ENCODE measurements around the gene NR1H4.
A peak's percentile ranks its signal among the peaks of the same experiment; 100 is the strongest.

The NR1H4 gene

DNA sequence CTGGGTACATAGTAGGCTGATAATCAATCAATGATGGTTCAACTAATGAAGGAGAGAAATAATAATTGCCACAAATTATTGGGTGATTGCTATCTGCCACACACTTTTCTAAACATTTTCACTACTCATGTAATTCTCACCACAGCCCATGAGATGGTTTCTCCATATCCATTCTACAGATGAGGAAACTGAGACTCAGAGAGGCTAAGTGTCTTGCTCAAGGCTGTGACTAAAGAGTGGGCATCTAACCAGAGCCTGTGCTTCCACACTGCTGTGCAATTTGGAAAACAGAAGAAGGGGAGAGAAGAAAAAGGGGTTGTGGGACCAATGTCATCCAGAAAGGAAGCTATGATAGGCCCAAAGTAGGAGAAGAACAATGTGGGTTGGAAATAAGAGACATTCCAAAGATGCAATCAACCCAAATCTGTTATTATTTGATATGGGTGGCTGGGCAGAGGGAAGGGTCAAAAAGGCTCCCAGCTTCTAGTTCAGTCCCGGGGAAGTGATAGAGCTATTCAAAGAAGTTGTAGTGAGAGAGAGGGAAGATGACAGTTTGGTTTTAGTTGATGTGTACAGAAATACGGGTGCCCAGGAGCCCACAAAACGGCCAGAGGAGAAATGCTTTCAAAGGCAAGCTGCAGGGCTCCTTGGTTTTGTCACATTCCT lies 483 bp upstream of the NR1H4 start:
- DNase-seq, result no peak

DNA sequence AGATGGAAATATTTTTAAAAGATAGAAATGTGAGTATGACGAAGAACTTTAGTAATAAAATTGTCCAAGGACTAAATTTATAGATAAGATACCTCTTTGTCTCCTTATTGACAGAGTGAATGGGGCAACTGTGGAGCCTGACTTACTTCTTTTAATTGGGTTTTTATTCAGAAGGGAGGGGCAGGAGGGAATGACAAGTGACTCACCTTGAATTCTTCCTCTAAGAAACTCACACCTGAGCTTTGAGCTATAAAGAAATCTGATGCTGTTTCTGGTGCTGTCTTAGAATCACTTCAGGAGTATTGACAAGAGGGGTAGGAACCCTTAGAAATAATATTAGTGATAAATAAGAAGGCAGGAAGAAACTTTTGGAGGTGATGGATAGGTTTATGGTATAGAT lies 951 bp downstream of the NR1H4 start:
- DNase-seq, result no peak

DNA sequence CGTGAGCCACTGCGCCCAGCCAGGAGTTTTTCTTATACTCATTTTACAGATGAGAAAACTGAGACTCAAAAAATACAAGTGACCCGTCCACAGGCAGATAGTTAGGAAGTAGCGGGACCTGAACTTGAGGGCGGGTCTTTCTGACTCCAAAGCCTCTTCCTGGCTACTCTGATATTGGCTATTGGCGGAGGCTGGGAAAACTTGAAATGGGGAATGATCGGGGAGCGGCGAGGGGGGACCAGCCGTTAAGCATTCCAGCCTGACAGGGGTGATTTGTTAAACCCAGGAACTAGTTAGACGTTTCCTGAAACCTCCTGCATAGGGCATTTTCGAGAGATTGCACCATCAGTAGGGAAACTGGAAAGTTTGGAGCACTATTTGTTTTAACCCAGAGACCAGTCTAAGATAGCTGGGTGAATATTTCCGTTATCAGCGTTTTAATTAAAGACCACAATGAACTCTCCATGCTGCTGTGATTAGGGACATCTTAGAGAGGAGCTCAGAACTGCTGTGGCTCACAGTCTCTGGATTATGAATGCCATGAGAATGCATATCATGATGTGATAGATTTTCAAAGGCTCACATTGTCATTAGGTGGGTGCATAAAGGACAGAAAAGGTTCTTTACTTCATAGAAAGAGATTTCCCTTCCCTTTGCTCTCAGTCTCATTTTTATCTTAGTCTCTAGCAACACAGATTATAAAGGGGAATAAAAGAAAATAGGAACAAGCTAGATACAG lies 2.5 kb downstream of the NR1H4 start:
- no peak for DNase-seq

DNA sequence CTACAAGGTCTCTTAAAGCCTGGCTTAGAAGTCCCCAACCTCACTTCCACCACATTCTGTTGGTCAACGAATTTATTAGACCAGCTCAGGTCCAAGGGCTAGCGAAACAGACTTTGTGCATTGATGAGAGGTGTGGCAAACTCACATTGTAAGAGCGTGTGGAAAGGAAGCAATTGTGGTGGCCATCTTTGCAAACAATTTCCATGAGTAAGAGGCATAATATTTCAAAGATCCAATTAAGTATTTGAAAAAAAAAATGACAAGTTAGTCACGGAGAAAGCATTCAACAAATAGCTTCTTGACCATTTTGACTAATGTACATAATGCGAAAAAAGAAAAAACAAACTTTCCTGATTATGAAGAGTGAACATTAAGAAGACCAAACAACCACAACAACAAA lies 7.4 kb downstream of the NR1H4 start:
- DNase-seq, result no peak

DNA sequence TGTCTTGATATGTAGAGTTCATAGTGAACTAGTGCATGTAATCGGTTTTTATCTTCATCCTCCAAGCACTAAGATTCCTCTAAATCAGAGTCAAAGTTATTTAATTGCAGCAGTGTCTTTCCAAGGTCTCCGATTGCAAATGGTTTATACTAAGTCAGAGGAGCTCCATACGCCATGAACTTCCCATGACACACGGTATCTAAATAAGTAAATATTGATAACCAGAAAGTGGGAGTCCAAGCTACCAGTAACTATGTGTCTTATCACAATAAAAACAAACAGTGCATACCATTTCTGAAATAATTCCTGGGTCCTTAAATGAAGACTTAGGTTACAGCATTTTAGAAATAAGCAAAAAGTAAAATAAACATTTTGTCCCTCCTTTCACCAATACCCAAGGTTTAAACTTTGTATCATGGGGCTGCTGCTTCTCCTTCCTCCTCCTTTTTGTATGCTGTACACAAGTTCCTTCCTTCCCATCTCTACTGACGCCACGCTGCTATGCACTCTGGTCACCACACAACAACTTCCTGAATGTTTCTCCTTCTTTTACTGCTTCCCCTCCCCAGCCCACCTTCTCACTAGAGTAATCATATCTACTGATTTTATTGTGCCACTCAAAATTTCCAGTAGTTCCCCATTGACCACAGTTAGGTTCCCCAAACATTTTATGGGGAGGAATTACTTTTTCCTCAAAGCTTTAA lies 10.7 kb downstream of the NR1H4 start:
- peak in 1 of 2 donors; percentile 3 for DNase-seq

DNA sequence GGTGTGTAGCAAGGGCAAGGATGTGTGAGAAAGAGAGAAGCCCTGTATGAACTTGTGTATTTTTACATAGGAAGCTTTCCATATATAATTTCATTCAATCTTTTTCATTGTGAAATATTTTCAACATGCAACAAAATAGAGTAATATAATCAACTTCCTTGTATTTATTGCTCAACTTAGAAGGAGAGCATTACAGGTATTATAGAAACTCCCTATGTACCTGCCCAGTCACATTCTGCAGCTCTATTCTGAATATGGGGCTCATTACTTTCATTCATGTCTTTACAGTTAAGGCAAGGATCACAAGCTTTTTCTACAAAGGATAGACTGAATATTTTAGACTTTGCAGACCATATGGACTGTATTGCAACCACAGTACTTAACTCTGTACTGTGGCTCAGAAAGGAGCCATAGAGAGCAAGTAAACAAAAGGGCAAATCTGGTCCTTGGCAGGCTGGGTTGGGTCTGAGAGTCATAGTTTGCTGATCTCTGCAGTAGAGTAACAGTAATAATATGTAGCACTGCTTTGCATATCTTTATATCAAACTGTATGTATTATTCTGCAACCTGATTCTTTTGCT lies 11.3 kb downstream of the NR1H4 start:
- DNase-seq, result no peak

DNA sequence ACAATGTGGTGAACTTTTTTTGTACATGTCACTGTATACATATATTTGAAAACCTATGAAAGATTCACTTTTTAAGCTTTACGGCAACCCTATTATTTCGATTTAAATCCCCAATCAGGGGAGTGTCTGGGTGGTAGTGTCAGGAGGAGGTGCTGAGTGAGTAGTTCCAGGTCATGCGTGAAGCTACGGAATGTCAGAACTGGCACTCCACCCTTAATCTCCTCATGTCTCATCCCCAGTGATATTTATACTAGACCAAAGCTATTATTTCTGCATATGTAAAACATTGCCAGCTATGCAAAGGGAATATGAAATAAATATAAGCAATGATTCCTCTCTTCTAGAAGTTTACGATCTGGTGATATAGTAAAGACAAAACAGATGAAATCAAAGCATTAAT lies 12.3 kb downstream of the NR1H4 start:
- DNase-seq, result no peak

DNA sequence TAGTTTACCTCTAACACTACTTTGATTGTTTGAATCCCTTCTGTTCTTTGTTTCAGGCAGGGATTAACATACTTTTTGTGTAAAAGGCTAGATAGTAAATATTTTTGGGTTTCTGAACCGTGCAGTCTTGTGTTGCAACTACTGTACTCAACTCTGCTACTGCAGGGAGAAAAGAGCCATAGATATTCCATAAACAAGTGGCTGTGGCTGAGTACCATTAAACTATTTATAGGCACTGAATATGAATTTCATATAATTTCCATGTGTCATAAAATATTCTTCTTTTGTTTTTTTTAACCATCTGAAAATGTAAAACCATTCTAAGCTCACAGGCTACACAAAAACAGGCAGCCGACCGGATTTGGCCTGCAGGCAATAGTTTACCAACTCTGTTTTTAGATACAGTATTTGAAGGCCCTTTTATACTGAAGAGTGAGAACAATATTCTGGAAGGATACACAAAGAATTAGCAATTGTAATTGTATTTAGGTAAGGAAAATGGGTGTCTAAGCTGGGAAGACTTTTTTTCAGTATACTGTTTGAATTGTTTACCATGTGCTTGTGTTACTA lies 15.7 kb downstream of the NR1H4 start:
- no peak for DNase-seq

DNA sequence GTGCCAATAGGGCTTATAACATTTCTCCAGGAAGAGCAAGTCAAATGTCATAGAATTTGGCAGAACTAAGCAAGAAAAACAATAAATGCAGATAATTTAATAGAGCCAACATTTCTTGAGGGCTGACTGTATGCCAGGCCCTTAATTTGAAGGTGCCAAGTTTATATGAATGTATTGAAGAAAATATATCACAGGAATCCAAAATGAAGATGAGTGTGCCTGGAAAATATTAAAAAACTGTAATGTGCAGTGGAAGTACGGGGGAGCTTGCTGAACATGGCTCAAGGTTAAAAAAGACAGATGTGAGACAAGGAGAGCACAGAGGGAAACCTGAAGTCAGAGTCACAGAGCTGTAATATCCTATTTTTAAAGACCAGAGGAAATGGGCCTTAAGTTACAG lies 16.4 kb downstream of the NR1H4 start:
- DNase-seq, result no peak

DNA sequence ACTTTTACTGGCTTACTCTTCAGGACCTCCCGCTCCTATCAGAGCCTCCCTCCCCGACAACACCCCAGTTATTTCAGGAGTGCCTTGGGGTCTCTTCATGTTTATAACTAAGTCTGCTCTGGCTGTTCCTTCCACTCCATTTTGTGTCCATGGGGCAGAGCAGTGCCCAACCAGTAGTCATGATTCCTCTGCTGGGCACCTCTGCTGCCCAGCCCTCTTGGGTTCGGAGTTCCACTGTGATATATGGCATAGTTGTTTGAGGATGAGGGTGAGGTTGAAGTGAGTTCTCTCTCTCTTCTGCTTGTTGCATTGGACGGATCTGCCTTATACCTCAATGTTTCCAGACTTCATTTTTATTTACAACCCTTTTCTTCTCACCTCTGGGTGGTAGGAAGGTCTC lies 17.4 kb downstream of the NR1H4 start:
- no peak for DNase-seq

DNA sequence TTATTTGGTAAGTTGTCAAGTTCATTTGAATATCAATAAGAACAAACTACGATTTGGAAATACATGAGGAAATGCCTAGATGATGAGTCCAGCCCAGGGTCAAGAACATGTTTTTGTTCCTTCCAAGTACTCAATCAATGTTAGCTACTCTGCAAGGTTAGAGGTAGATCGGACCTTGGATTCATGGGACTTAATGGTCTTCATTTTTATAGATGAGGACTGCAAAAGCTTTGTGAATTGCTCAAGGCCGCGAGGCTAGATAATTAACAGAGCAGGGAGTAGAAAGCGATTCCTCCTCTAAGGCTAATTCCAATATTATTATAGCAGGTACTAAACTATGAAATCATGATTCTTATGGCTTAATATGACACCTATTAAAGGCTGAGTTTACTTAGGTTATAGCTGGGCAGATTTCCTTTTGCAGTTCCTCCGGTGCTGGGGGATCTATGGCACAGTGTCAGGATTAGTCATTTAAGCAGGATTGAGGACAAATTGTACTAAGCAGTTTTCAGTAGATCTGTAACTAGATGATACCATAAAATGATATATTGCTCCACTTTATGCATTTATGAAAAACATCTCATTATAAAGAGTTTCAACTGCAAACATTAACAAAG lies 19.8 kb downstream of the NR1H4 start:
- no peak for DNase-seq

DNA sequence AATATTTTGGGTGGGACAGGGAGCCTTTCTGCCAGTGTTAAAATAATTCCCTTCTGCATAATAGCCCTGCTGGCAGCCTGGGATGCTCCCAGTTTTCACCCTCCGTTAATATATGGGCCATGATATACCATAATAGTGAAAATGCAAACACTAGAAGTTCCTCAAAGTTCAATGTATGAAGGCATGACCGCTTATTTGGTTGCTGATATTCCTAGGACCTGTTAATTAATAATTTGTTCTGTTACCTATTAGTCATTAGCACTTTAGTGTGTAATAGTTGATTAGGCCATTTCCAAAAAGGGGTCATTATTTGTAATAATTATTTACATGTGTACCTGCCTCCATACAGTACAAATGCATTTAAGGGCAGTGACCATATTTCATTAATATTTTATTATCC lies 20.4 kb downstream of the NR1H4 start:
- no peak for DNase-seq

DNA sequence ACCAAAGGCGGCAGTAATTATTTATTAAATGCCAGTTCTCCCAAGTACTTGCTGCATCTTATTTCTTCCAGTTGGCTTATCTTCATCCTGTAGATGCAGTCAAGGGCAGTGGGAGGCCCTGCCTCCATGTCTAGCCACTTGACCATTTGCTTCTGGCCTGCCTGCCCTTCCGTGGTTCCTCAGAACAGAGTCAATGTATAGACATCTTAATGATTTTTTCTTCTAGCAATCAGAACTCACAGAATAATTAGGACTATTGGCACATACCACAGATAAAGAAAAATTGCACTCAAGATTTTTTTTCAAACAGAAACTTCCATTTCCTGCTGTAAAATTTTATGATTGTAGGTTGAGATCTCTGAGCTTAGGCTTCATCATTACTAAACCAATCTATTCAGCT lies 20.9 kb downstream of the NR1H4 start:
- no peak for DNase-seq

DNA sequence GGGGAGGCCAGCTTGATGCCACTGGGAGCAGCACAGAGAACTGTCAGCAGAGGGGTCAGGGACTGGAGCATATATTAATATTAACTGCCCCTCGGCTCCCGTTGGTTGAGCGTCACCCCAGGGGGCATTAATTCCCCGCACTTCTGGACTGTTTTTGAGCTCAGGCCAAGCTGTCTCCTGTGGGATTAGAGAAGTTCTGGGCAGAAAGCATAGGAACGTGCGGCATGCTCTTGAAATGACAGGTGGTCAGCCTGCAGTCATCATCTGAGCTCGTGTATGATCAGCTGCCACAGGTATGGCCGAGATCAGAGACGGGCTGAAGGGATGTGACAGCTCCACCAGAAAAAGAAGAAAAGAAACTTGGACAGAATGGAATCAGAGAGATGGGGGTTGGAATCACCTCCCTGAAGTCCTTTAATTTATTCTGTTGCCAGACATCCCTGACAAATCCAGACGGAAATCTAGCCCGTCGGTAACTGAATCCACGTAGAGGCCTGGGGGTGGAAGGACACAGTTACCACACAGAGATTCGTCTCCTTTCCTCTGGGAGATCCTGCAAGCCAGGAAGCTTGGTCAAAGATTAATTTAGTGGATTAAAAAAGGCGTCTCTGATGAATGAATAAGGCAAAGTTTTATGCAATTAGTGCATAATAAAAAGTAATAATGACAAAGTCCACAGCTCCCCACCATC lies 23.6 kb downstream of the NR1H4 start:
- DNase-seq, result no peak

DNA sequence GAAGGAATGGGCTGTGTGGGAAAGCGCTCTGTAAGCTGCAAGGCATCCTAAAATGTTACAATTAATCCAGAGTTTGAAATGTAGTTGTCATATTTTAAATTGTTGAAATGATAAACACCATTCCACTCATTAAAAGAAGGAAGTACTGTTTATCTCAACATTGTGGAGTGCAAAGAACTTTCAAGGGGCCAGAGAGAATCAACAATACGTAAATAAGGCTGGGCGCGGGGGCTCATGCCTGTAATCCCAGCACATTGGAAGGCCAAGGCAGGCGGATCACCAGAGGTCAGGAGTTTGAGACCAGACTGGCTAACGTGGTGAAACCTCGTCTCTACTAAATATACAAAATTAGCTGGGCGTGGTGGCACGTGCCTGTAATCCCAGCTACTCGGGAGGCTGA lies 24.5 kb downstream of the NR1H4 start:
- no peak for DNase-seq

DNA sequence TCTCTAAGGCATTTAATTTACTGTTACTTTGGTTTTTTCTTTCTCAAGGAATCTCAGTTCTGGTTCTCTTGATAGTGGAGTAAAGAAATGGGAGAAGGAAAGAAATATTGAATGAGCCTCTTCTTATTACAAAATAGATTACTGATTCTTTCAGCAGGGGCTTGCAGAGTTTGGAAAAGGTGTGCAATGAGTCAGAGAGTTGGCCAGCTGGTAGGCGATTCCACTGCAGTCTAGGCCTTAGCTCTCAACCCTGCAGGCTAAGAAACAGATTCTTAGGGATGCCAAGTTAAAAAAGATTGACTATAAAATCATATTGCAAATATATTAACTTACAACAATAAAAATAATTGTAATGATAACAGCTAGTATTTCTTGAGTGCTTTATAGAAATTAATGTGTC lies 25.8 kb downstream of the NR1H4 start:
- DNase-seq, result no peak

DNA sequence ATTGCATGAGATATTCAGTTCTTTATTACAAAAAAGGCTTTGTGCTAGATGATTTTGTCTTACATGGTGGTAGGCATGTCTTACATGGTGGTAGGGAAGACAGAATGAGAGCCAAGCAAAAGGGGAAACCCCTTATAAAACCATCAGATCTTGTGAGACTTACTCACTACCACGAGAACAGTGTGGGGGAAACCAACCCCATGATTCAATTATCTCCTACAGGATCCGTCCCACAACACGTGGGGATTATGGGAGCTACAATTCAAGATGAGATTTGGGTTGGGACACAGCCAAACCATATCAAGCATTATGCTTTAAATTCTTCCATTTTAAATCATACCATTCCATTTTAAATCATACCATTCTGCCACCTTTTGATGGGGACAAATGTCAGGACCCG lies 29.1 kb downstream of the NR1H4 start:
- DNase-seq, result peak in 1 of 2 donors; percentile 17

DNA sequence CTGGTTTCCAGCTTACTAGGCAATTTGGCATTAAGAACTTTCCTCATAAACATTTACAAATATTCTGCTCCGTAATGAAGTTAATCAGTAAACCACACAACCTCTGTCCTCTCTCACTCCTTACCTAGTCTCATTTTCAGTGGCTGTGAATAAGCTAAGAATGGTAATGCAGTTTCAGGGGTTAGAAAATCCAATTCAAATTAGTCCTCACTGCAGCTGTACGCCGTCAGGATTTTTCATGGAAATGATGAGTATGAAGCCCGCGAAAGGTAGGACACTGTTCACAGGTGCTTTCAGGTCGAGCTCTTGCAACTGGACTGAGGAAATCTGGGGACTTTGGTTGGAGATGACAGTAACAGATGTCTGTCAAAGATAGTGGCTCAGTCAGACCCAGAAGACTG lies 29.6 kb downstream of the NR1H4 start:
- DNase-seq, result no peak

DNA sequence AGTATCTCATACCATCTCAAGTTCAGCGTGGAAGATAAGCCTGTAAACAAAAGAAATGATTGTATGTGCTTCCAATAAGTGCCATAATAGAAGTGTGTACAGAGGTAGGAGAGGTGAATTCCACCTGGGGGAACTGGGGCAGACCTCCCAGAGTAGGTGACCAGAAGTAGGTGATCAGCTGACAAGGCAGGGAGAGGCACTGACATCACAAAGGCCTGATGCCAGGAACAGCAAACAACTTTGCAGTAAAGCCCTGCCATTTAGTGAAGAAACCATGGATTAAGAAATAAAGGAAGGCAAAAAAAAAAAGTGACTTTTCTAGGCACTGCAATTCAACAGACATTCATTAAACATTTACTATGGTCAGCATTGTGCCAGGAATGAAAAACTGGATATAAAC lies 31.1 kb downstream of the NR1H4 start:
- DNase-seq, result no peak

DNA sequence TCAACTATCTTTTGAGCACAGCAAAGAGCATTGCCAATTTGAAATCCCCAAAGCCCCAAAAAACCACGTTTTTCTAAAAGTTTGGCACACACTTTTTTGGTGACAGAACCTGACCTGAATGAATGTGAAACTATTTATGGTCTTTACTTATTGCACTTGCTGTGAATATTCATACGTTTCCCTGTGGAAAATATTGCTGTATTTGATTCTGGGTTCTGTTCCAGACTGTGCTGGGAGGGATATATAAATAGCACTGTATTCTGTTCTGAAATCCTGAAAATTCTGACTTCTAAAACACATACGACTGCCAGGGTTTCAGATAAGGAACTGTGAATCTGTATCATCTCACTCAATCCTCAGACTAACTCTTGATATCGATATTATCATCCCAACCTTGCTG lies 35.1 kb downstream of the NR1H4 start:
- no peak for DNase-seq

DNA sequence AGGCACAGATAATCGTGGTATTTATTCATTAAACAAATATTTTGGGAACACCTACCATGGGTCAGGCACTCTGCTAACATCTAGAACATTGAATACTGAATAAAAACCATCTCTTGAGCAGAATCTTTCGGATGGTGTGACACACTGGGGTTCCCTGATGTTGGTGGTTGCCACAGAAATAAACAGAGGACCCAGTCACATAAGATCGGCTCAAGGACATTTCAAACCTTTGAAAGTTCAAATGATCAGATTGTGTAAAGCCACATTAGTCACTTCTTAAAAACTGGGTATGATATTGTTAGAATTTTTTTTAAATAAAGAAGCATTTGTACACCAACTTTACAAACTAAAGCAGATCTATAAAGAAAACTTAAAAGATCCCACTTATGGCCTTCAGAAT lies 39.0 kb downstream of the NR1H4 start:
- no peak for DNase-seq

DNA sequence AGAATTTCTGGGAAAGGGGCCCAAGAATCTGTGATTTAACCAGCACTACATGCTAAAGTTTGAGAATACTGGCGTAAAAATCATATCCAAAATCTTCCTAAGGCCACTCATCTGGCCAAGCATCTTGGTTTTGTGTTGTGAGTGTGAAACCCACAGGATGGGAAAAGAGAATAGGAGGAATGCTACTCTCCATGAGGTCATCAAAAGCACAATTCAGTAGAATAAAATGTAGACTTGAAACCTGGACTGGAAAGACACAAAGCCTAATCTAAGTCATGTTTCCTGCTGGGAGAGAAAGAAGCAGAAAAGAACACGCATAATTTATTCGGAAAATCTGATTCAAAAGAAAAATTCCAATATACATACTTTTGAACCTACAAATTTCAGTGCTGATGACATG lies 42.3 kb downstream of the NR1H4 start:
- no peak for DNase-seq

DNA sequence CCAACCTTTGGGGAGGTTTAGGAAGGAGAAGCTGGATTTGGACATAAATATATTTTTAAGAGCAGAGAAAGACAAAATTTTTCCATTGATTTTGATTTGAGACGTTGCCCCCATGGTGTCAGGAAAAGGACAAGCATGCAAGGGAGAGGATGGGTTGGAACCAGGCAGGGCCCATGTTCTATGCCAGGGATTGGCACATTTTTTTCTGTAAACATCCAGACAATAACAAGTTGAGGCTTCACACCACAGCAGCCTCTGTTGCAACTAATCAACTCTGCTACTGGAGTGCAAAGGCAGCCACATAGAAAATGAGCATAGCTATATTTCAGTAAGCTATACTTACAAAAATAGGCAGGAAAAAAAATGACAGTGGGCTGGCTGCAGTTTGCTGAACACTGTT lies 44.7 kb downstream of the NR1H4 start:
- DNase-seq, result no peak
